GM10248 (cell line): Measurements from ENCODE around the gene TLE1.
"Not testable (repeated sequence)": the region's sequence is repeated elsewhere in the genome, so short reads cannot be mapped to it uniquely, and the experiment has no call there.

Source experiments
- CTCF ChIA-PET: fragments of 300-600 bp; sonication (Branson Sonifier 250); formaldehyde crosslinking; extraction: SDS; loops from one replicate; lab custom pipeline; 2021; ENCODE audit warnings: antibody characterized with exemption; lab: Yijun Ruan, JAX
- POLR2A ChIA-PET: fragments of 350-650 bp; sonication (Branson Sonifier 250); formaldehyde crosslinking; extraction: SDS; loops from one replicate; lab custom pipeline; 2020; ENCODE audit warnings: antibody characterized with exemption; lab: Yijun Ruan, JAX
- DNase-seq: peaks from one replicate; pipeline ENCODE4 v3.0.0; 2012; ENCODE audit errors: extremely low spot score
- TF ChIP-seq, protein P1 (sequence below): IDR thresholded peaks from 2 replicates; pipeline ENCODE4 v1.5.1; 2012; ENCODE audit warnings: mild to moderate bottlenecking, low read depth; ENCODE audit errors: extremely low read depth, missing control alignments, control extremely low read depth

Gene TLE1

DNA sequence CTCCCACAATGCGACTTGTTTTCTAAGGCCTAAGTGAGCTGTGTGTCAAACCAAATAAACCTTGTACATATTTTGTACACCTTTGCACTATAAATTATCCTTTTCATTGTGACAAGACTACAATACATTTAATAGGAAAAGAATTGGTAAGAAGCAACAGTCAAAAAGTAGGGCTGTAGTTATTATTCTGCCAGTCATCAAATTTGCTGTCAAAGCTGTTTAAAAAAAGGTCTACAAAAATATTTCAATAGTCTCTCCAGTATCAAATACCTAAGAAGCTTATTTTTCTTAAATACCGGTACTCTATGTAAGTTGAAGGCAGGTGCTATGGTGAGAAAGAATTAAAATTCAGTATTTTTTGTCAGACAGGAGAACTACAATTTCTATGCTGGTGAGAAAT is 40.5 kb downstream of the TLE1 start:
- TF ChIP-seq, protein P1, sequence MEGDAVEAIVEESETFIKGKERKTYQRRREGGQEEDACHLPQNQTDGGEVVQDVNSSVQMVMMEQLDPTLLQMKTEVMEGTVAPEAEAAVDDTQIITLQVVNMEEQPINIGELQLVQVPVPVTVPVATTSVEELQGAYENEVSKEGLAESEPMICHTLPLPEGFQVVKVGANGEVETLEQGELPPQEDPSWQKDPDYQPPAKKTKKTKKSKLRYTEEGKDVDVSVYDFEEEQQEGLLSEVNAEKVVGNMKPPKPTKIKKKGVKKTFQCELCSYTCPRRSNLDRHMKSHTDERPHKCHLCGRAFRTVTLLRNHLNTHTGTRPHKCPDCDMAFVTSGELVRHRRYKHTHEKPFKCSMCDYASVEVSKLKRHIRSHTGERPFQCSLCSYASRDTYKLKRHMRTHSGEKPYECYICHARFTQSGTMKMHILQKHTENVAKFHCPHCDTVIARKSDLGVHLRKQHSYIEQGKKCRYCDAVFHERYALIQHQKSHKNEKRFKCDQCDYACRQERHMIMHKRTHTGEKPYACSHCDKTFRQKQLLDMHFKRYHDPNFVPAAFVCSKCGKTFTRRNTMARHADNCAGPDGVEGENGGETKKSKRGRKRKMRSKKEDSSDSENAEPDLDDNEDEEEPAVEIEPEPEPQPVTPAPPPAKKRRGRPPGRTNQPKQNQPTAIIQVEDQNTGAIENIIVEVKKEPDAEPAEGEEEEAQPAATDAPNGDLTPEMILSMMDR: no peak
- ChIA-PET POLR2A (no interaction called here), CTCF (interaction anchor here (1.5 kb wide), 1 partner anchor 9 kb away, joined by 4 read pairs; no protein-coding TSS in a partner anchor)
- no peak for DNase-seq

DNA sequence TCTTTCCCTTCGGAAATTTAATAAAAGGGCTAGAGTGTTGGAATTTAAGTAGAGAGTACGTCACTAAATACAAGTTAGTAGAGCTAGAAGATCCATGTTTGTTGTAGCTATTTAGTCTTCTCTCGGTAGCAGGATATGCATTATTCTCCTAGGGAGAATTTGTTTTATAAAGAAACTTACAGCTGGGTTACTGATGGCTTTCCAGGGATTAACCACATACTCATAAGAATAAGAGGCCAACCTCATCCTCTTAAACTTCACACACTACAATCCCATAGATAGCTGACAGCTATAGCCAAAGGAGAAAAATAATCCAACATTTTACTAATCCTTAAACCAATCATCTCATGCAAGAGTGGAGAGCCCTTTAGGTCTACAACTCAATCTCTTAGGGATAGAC is 43.0 kb downstream of the TLE1 start:
- TF ChIP-seq, protein P1: no peak
- POLR2A ChIA-PET: no interaction called here
- DNase-seq: no peak
- CTCF ChIA-PET: no interaction called here

DNA sequence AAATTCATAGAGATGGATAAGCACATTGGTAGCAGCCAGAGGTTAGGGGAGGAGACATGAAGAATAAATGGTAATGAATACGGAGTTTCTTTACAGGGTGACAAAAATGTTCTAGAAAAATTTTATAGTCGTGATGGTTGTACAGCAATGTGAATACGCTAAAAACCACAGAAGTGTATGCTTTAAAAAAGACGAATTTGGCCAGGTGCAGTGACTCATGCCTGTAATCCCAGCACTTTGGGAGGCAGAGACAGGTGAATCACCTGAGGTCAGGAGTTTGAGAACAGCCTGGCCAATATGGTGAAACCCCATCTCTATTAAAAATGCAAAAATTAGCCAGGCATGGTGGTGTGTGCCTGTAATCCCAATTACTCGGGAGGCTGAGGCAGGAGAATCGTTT is 44.8 kb downstream of the TLE1 start:
- CTCF ChIA-PET, POLR2A ChIA-PET, DNase-seq: not testable (repeated sequence)

DNA sequence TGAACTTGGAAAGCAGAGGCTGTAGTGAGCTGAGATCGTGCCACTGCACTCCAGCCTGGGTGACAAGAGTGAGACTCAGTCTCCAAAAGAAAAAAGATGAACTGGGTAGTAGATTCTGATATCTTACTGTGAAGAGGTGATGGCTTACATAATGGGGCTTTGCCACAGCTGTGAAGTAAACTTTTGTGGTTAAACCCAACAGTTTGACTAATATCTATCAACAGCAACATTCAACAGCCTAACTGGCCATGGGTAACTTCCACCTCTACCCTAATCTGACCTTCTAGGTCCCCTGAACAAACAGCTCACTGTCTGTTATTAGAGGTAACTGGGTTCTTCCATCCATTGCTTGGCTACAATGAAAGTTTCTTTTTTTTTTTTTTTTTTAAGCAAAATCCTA is 52.1 kb downstream of the TLE1 start:
- TF ChIP-seq, protein P1: no peak
- no peak for DNase-seq
- ChIA-PET CTCF (no interaction called here), POLR2A (no interaction called here)

DNA sequence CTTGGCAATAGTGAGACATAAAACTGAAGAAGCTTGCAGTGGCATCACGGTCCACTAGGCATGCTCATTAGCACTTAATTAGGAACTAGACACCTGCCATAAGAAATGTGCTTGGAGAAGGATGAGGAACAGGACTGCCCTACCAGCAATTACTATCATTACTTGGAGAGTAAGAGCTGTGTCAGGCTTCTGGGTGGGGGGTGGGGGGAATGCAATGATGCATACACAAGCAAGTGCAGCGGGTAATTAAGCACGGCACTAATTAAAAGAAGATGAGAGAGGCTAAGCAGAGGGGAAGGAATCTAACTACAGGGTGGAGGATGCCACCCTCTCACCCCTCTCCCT is 53.1 kb downstream of the TLE1 start:
- ChIA-PET POLR2A (no interaction called here), CTCF (no interaction called here)
- TF ChIP-seq, protein P1: no peak
- DNase-seq: no peak

DNA sequence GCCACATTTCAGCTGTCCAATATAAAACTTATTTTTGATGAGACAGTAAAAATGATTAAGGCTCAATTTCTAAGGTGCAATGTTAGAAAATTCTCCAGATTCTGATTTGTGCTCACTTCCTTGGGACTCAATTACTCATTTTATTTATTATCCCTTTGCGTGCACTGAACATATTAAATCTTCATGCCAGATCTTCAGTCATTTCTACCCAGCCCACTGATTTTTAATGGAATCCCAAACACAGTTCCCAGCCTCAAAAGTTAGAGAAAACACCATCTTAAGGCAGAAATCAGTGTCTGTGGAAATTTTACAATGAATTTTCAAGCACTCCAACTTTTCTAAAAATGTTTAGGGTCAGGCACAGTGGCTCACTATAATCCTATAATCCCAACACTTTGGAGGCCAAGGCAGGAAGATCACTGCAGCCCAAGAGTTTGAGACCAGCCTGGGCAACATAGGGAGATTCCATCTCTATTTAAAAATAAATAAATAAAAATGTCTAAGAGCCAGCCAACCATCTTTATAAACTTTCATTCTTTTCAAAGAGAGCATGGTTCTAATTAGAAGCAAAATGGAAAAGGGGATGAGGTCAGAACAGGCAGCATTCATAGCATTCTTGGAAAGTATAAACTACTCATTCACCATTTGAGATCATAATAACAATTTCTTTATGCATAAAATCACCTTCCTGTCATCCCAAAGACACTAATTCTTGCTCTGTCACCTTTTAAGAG is 53.7 kb downstream of the TLE1 start:
- ChIA-PET POLR2A (no interaction called here), CTCF (no interaction called here)
- no peak for DNase-seq
- TF ChIP-seq, protein P1: no peak

DNA sequence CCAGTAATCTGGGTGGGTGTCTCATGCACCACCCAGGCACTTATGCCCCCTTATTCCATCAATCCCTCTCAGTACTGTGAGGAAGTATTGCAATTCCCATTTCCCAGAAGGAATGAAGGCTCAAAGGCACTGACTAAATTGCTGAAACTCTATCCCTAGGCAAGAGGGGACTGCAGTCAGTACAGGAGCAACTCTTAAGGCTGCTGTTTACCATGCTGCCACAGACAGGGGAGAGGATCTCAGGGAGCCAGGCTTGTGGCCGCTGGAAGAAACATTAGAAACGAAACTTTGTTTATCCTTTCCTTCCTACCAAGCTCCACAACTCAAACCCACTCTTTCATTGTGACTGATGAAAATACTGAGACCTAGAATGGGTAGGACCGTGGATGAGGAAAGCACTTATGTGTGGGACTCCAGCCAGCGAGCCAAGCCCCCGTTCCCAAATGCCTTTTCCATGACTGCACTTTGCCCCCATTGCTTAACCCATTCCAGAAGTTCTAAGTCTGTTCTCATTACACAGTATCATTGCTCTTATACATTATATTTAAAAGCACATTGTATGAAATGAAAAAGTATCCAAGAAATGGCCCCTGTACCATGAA is 54.3 kb downstream of the TLE1 start:
- DNase-seq: no peak
- ChIA-PET POLR2A (no interaction called here), CTCF (no interaction called here)
- TF ChIP-seq, protein P1: no peak
